ENCODE results near the gene TBC1D20. TPM values are rescaled to one million over a fixed set of nuclear protein-coding genes. Genes with fewer than 3 reads are reported as not detected.

TBC1D20 gene
- total RNA-seq, 1 experiment from 2014 or later = 34.6 TPM

GRCh38 chr20:420166-420620 lies 42.1 kb downstream of the TBC1D20 start:
- DNase-seq (ENCODE audit: low read depth) = no peak

GRCh38 chr20:419556-420165 lies 42.7 kb downstream of the TBC1D20 start:
- no peak for DNase-seq (ENCODE audit: low read depth)

GRCh38 chr20:418858-419365 lies 43.4 kb downstream of the TBC1D20 start:
- no peak for DNase-seq (ENCODE audit: low read depth)

GRCh38 chr20:417801-418342 lies 44.5 kb downstream of the TBC1D20 start:
- DNase-seq (ENCODE audit: low read depth) = no peak

GRCh38 chr20:416950-417800 lies 45.2 kb downstream of the TBC1D20 start:
- no peak for DNase-seq (ENCODE audit: low read depth)

GRCh38 chr20:415820-416322 lies 46.5 kb downstream of the TBC1D20 start:
- no peak for DNase-seq (ENCODE audit: low read depth)

- DNase-seq (ENCODE audit: low read depth) = no peak
Observed at GRCh38 chr20:414161-414560, 48.2 kb downstream of the TBC1D20 start.

- DNase-seq (ENCODE audit: low read depth) = no peak
Observed at GRCh38 chr20:412081-412480, 50.3 kb downstream of the TBC1D20 start.

GRCh38 chr20:409697-410559 lies 52.4 kb downstream of the TBC1D20 start:
- DNase-seq (ENCODE audit: low read depth) = no peak

- no peak for DNase-seq (ENCODE audit: low read depth)
Observed at GRCh38 chr20:408843-409696, 53.3 kb downstream of the TBC1D20 start.

- DNase-seq (ENCODE audit: low read depth) = peak; percentile 77
Observed at GRCh38 chr20:407953-408842, 54.1 kb downstream of the TBC1D20 start, which contains the start of gene RBCK1. Gene RBCK1, plus strand, starts transcription at chr20:408299. Its CDS starts 459 bp downstream, at chr20:408758.

- DNase-seq (ENCODE audit: low read depth) = peak; percentile 67
Observed at GRCh38 chr20:407133-407952, 55.0 kb downstream of the TBC1D20 start.

- no peak for DNase-seq (ENCODE audit: low read depth)
Observed at GRCh38 chr20:406200-407132, 55.9 kb downstream of the TBC1D20 start.

- DNase-seq (ENCODE audit: low read depth) = no peak
Observed at GRCh38 chr20:404088-404487, 58.2 kb downstream of the TBC1D20 start.

- no peak for DNase-seq (ENCODE audit: low read depth)
Observed at GRCh38 chr20:403582-403957, 58.8 kb downstream of the TBC1D20 start.

- DNase-seq (ENCODE audit: low read depth) = no peak
Observed at GRCh38 chr20:402898-403581, 59.3 kb downstream of the TBC1D20 start.

- DNase-seq (ENCODE audit: low read depth) = no peak
Observed at GRCh38 chr20:402496-402885, 59.8 kb downstream of the TBC1D20 start.

Data from LHCN-M2 (cell line).